Measurements from ENCODE around the gene CFAP141.
"Not testable (repeated sequence)": the region's sequence is repeated elsewhere in the genome, so short reads cannot be mapped to it uniquely, and the experiment has no call there.

Gene CFAP141

GRCh38 chr1:154206196-154206595 lies at the start of gene CFAP141:
Gene CFAP141, minus strand, starts transcription at chr1:154206333. Its CDS starts 26 bp downstream, at chr1:154206307.
- no peak for DNase-seq

- no peak for DNase-seq
Observed at GRCh38 chr1:154253671-154254070, 47.5 kb upstream of the CFAP141 start.

- DNase-seq: no peak
Observed at GRCh38 chr1:154241703-154242351, 35.7 kb upstream of the CFAP141 start.

- no peak for DNase-seq
Observed at GRCh38 chr1:154240294-154240833, 34.2 kb upstream of the CFAP141 start.

GRCh38 chr1:154239491-154239890 lies 33.4 kb upstream of the CFAP141 start:
- DNase-seq: no peak

- no peak for DNase-seq
Observed at GRCh38 chr1:154237880-154238506, 31.9 kb upstream of the CFAP141 start.

GRCh38 chr1:154237435-154237834 lies 31.3 kb upstream of the CFAP141 start:
- no peak for DNase-seq

- DNase-seq: no peak
Observed at GRCh38 chr1:154236855-154237254, 30.7 kb upstream of the CFAP141 start.

- not testable (repeated sequence) for DNase-seq
Observed at GRCh38 chr1:154233127-154233526, 27.0 kb upstream of the CFAP141 start.

- not testable (repeated sequence) for DNase-seq
Observed at GRCh38 chr1:154231112-154231511, 25.0 kb upstream of the CFAP141 start.

GRCh38 chr1:154225370-154225769 lies 19.2 kb upstream of the CFAP141 start:
- no peak for DNase-seq

GRCh38 chr1:154223621-154224020 lies 17.5 kb upstream of the CFAP141 start:
- no peak for DNase-seq

GRCh38 chr1:154222918-154223317 lies 16.8 kb upstream of the CFAP141 start:
- no peak for DNase-seq

GRCh38 chr1:154222518-154222917 lies 16.4 kb upstream of the CFAP141 start:
- DNase-seq: no peak

- peak; percentile 65 to 87 for DNase-seq
Observed at GRCh38 chr1:154221278-154222001, 15.3 kb upstream of the CFAP141 start.

GRCh38 chr1:154220970-154221277 lies 14.8 kb upstream of the CFAP141 start:
- no peak for DNase-seq

- DNase-seq: peak; percentile 100
Observed at GRCh38 chr1:154220071-154220969, 14.2 kb upstream of the CFAP141 start, which contains the start of gene UBAP2L. Gene UBAP2L, plus strand, starts transcription at chr1:154220955. Its CDS starts 4,169 bp downstream, at chr1:154225124.

GRCh38 chr1:154219541-154219940 lies 13.4 kb upstream of the CFAP141 start:
- peak; percentile 40 to 60 for DNase-seq

- DNase-seq: no peak
Observed at GRCh38 chr1:154218545-154218944, 12.4 kb upstream of the CFAP141 start.

GRCh38 chr1:154213274-154213673 lies 7.1 kb upstream of the CFAP141 start:
- DNase-seq: no peak

GRCh38 chr1:154212083-154212482 lies 6.0 kb upstream of the CFAP141 start:
- DNase-seq: no peak

- DNase-seq: no peak
Observed at GRCh38 chr1:154208677-154209388, 2.7 kb upstream of the CFAP141 start.

Data from NCI-H526 (cell line).